Fibroblast of peridontal ligament (primary cell): ENCODE measurements around the gene ZMYND8.
"Not testable (repeated sequence)": the region's sequence is repeated elsewhere in the genome, so short reads cannot be mapped to it uniquely, and the experiment has no call there.

ENCODE experiments used
- DNase-seq: peaks from one replicate; pipeline ENCODE4 v3.0.0-alpha.2; 2010; ENCODE audit errors: extremely low read depth

The ZMYND8 gene

DNA sequence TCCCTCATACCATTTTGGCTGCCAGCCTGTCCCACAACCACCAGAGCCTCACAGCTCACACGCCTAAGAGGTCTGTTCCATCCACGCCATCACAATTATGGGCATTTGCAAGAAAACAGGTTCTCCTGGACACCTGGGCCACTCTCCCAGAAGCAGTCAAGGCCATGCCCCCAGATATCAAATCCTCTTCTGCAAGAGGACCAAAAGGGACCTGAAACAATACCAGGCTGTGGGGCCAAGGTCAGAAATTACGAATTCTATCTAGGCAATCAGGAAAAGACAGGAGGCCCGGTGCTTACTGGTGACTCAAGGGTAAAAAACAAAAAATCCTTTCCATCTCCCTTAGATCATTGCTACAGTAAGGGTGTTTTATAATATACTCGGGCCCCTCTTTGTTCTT, 69.8 kb downstream of the ZMYND8 start:
- no peak for DNase-seq

DNA sequence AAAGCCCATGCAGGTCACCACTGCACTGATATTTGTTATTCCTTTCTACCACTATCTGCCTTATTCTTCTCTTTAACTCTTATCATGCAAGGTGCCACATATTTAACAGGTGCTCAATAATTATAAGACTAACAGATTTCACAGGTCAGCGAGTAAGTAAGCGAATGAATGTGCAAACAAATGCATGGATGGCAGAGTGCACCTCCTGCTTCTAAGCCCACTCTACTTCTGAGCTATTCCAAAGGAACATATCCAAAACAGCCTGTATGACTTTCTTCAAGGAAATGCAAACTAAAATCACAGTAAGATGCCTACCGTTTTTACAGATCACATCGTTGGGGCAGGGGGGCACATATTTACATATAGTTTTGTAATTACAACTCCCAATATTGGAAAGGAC, 71.3 kb downstream of the ZMYND8 start:
- no peak for DNase-seq

DNA sequence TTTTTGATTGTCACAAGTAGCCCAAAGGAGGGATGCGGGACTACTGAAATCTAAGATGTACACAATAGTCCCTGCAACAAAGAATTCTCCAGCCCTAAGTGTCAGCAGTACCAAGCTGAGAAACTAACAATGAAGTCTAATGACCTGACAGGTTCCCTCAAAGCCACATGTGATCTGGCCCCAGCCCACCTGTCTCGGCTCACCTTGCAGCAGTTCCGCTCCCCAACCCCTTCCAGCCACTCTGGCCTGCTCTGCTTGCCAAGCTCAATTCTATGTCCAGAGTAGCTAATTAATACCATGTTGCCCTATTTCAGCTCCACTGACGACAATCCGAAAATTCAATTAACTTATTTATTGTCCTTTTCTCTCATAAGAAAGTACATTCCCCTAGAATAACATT, 72.1 kb downstream of the ZMYND8 start:
- no peak for DNase-seq

- DNase-seq, result no peak
Observed at GRCh38 chr20:47283411-47283810, 73.1 kb downstream of the ZMYND8 start.

DNA sequence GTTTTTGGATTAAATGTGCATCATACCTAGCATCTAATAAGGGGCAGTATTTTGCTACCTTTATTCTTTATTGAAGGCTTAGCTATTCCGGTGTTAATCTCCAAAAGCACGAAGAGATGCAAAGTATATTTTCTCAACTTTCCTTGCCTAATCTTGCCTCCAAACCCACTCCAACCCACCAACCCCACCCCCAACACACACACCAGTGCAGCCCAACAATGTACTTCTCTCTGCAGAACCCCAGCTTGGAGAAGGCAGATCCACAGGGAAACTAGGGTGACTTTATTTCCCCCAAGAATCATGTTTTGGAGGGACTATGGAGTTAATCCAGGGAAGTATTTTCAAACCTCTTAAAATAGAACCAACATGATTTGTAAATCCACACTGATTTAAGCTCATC, 73.6 kb downstream of the ZMYND8 start:
- no peak for DNase-seq

GRCh38 chr20:47281376-47281775, 75.1 kb downstream of the ZMYND8 start:
- DNase-seq, result no peak

DNA sequence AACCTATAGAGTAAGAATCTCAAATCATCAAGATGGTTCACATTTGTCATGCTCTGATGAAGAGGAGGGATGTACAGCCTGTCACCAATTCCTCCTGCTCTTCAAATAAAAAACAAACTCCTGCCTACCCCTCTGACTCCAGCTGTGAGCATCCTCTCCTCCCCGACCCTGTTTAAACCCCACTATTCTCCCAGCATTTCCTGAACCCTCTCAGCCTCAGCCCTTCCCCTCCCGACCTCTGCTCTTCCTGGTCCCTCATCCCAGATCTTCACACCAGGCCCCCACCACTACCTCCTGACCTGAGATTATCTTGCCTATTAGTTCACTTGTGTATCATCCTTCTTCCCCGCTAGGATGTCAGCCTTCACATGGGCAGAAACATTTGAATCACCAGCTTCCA, 75.8 kb downstream of the ZMYND8 start:
- DNase-seq, result no peak

- no peak for DNase-seq
Observed at GRCh38 chr20:47280228-47280627, 76.3 kb downstream of the ZMYND8 start.

- DNase-seq, result no peak
Observed at GRCh38 chr20:47278907-47279348, 77.6 kb downstream of the ZMYND8 start.

GRCh38 chr20:47277535-47277872, 79.0 kb downstream of the ZMYND8 start:
- DNase-seq, result not testable (repeated sequence)

- DNase-seq, result peak; percentile 38
Observed at GRCh38 chr20:47276851-47277534, 79.5 kb downstream of the ZMYND8 start.

- no peak for DNase-seq
Observed at GRCh38 chr20:47276251-47276650, 80.2 kb downstream of the ZMYND8 start.

DNA sequence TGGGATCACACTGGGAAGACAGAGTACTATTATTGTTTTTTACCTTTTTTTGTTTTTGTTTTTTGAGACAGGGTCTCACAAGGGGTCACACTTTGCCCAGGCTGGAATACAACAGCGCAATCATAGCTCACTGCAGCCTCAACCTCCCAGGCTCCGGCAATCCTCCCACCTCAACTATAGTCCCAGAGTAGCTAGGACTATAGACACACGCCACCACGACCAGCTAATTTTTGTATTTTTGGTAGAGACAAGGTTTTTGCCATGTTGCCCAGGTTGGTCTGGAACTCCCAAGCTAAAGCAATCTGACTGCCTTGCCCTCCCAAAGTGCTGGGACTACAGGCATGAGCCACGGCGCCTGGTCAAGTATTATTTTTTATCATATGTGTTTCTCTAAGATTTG, 81.0 kb downstream of the ZMYND8 start:
- DNase-seq, result no peak

DNA sequence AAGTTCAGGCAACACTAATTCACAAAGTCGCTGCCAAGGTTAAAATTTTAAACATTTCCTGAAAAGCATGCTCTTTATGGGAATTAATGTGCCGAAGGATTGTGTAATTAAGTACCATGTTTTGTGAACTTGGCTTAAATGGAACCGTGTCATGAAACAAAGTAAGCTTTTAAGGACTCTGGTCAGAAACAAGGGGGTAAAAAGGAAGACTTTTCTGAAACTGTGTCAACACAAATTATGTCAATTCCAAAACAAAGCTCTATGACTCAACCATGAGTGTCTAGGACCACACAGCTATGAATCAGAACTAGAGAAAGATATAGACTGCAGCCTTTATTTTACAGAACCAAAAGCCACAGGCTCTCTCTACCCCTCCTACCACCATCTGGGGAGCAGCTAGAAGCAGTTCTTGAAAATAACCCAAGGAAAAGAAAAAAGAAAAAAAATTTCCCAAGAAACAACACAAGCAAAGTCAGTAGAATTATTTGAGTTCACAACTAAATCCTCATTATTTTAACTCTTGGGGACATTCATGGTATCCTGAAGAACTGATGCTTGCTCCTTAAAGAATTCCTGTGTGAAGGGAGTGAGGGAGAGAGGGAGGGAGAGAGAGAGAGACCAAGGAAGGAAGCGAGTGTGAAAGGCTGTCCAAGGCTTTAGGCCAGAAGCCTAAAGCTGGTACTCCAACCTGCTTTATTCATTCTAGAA, 81.9 kb downstream of the ZMYND8 start:
- DNase-seq, result peak; percentile 95

GRCh38 chr20:47273591-47274235, 82.8 kb downstream of the ZMYND8 start:
- DNase-seq, result no peak

- DNase-seq, result peak; percentile 77
Observed at GRCh38 chr20:47272893-47273590, 83.5 kb downstream of the ZMYND8 start.

- DNase-seq, result no peak
Observed at GRCh38 chr20:47271046-47271615, 85.4 kb downstream of the ZMYND8 start.

GRCh38 chr20:47269309-47270165, 87.0 kb downstream of the ZMYND8 start:
- DNase-seq, result peak; percentile 22

- no peak for DNase-seq
Observed at GRCh38 chr20:47267621-47268020, 88.9 kb downstream of the ZMYND8 start.

- no peak for DNase-seq
Observed at GRCh38 chr20:47266847-47267515, 89.5 kb downstream of the ZMYND8 start.

DNA sequence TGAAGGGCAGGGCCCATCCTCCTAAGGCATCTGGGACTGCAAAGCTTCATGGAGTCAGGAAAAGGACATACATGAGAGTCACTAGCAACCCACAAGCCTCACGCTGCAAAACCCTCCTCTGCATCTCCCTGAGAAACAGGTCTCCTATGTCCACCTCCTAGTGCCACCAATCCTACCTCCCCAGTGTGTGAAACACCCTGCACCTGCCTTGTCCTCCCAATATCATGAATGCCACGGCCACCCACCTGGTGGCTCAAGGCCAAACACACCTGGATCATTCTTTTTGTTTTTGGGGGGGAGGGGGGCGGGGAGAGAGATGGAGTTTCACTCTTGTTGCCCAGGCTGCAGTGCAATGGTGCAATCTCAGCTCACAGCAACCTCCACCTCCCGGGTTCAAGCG, 90.5 kb downstream of the ZMYND8 start:
- DNase-seq, result no peak
